NCI-H1694 (cell line): Measurements from ENCODE around the gene HRAS.
"Not testable (repeated sequence)": the region's sequence is repeated elsewhere in the genome, so short reads cannot be mapped to it uniquely, and the experiment has no call there.

ENCODE experiments used
- DNase-seq: peaks from one replicate; lab custom pipeline; 2025; lab: John Stamatoyannopoulos, UW

The HRAS gene

GRCh38 chr11:532986-533585 lies 2.3 kb downstream of the HRAS start:
- no peak for DNase-seq

- DNase-seq, result no peak
Observed at GRCh38 chr11:532527-532985, 2.8 kb downstream of the HRAS start.

DNA sequence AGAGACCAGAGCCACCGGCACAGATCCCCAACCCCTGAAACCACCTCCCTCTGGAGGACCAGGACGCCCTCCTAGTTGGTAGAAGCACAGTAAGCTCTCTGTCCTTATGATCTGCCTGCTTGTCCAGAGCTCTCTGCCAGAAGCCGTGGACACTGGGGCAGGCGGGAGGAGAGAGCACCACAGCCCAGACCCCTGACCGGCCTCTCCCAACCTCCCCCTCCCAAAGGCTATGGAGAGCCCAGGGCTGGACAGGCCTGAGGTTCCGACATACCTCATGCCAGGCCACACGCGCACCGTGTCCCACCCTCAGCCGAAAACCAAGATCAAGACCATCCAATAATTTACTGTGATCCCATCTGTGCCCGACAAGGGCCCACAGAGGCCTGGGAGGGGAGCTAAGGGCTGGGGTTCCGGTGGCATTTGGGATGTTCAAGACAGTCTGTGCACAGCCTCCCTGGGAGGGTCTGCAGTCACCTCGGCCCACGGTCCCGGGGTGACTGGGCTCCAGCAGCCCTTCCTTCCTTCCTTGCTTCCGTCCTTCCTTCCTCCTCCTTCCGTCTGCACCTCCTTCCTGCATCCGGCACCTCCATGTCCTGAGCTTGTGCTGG lies 3.4 kb downstream of the HRAS start:
- no peak for DNase-seq

- DNase-seq, result no peak
Observed at GRCh38 chr11:530960-531831, 4.2 kb downstream of the HRAS start.

DNA sequence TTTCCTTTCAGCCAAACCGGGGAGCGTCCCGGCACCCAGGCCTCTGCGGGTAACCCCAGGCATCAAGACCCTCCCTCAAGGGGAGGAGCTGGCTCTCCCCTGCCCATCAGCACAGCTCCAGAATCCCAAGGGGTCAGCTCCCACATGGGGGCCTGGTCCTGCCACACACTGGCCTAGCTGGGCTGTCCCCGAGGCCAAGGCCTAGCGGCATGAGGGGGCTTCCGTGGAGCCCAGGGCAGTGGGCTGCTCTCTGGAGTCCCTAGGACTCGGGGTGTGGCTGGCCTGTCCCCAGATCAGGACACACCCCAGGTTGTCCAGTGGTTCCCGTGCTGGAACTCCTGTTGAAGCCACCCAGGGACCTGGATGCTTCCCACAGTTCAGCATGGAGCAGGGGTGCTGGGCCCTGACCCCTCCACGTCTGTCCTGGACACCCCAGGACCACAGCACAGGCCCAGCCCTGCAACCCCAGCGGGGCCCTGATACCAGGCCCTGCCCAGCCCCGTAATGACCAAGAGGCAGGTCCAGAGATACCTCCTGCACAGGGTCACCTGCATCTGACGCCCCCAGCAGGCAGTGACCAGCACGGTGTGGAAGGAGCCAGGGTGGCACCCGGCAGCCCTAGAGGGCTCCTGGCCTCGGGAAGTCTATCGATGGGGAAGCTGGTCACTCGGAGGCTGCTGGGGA lies 5.5 kb downstream of the HRAS start:
- DNase-seq, result no peak

DNA sequence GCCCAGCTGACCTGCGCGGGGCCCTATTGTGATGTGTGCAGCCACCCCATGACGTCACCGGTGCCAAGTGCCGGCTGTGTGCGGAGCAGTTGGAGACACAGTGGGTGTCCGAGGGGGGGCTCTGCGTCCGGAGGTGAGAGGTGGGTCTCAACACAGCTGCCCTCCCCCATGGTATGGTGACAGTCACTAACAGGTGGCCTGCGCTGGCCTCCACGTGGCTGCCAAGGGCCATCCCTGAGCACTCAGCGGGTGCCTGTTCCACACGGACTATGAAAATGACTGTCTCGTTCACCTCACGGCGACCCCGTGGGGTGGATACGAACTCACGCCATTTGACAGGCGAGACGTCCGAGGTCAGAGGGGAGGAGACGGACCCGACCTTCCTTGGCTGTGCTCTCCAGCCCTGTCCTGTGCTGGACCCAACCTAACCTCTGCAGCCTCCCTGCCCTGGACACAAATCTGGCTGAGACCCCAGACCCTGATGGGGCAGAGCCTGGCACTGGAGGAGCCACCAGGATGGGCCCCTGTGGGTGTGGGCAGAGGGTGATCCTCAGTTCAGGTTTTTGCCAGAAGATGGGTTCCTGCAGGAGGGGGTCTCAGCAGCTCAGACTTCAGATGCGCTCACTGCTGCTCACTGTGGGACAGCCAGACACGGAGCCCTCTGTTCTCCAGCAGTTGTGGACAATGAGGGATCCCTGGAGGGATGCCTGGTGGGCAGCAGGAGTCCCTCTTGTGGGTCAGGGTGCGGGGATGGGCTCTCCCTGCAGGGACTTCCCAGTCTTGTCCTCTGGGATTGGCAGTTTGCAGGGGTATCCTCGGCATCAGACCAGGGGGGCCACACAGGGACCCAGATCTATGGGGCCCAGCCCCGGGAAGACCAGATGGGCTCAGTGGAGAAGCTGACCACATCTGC lies 6.3 kb downstream of the HRAS start:
- no peak for DNase-seq

- no peak for DNase-seq
Observed at GRCh38 chr11:528166-528814, 7.1 kb downstream of the HRAS start.

GRCh38 chr11:526192-526591 lies 9.2 kb downstream of the HRAS start:
- DNase-seq, result no peak

GRCh38 chr11:521177-521688 lies 14.1 kb downstream of the HRAS start:
- DNase-seq, result no peak

DNA sequence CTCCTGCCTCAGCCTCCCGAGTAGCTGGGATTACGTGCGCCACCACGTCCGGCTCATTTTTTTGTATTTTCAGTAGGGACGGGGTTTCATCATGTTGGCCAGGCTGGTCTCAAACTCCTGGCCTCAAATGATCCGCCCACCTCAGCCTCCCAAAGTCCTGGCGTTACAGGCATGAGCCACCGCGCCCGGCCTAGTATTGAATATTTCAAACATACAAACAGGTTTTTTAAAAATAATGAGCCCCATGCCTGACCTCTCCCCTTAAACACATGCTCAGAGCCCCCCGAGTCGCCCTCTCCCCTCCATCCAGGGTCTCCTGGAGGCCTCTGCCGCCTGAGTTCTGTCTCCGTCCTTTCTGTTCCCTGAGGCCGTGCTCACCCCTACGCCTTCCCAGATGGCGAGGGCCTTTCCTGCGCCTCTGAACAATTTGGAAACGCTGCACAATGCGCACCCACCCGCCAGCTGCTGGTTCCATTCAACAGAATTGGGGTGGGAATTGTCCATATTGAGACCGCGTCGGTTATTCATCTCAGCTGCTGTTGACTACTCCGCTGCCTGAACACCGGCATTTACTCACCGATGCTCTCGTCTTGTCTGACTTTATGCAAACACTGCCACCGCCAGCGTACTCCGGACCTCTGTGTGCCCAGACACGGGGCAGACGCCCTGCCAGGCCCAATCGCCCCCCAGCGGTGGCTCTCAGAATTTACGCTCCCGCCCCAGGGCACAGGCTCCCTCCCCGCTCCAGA lies 14.8 kb downstream of the HRAS start:
- DNase-seq, result no peak

- no peak for DNase-seq
Observed at GRCh38 chr11:518463-519202, 16.7 kb downstream of the HRAS start.

DNA sequence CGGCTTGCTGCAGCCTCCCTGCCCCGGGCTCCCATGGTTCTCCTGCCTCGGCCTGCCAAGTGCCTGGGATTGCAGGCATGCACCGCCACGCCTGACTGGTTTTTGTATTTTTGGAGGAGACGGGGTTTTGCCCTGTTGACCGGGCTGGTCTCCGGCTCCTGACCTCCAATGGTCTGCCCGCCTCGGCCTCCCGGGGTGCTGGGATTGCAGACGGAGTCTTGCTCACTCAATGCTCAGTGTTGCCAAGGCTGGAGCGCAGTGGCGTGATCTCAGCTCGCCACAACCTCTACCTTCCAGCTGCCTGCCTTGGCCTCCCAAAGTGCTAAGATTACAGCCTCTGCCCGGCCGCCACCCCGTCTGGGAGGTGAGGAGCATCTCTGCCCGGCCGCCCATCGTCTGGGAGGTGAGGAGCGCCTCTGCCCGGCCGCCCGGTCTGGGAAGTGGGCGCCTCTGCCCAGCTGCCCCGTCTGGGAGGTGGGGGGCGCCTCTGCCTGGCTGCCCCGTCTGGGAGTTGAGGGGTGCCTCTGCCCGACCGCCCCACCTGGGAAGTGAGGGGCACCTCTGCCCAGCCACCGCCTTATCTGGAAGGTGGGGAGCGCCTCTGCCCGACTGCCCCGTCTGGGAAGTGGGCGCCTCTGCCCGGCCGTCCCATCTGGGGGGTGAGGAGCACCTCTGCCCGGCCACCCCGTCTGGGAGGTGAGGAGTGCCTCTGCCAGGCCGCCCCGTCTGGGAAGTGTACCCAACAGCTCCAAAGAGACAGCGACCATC lies 18.3 kb downstream of the HRAS start:
- not testable (repeated sequence) for DNase-seq

DNA sequence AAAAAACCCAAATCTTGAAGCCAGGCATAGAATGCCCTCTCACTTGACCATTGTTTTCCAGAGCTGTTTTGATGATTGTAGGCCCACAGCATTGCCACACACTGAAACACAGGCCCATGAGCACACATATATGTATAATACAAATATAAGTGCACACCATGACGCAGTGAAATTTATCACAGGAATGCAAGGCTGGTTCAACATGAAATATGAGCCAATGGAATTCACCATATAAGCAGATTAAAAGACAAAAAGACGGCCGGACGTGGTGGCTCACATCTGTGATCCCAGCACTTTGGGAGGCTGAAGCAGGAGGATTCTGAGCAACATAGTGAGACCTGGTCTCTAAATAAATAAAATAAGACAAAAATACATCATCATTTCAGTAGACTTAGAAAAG lies 19.0 kb downstream of the HRAS start:
- DNase-seq, result no peak

DNA sequence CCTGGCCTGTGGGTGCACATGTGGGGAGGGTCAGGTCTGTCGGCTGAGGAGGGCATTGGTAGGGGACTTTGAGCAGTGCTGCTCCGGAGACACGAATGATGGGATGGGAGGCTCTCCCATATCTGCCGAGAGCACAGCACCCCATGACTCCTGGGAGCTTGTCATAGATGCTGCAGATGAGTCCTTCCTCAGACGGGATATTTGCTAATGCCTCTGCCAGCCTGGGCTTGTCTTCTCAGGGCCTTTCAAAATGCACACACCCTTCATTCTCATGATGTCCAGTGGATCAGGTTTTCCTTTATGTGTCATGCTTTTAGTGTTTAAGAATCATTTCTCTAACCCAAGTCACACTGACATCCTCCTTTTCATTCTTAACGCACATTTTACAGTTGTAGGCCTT lies 20.2 kb downstream of the HRAS start:
- DNase-seq, result no peak

- DNase-seq, result no peak
Observed at GRCh38 chr11:514606-515005, 20.8 kb downstream of the HRAS start.

DNA sequence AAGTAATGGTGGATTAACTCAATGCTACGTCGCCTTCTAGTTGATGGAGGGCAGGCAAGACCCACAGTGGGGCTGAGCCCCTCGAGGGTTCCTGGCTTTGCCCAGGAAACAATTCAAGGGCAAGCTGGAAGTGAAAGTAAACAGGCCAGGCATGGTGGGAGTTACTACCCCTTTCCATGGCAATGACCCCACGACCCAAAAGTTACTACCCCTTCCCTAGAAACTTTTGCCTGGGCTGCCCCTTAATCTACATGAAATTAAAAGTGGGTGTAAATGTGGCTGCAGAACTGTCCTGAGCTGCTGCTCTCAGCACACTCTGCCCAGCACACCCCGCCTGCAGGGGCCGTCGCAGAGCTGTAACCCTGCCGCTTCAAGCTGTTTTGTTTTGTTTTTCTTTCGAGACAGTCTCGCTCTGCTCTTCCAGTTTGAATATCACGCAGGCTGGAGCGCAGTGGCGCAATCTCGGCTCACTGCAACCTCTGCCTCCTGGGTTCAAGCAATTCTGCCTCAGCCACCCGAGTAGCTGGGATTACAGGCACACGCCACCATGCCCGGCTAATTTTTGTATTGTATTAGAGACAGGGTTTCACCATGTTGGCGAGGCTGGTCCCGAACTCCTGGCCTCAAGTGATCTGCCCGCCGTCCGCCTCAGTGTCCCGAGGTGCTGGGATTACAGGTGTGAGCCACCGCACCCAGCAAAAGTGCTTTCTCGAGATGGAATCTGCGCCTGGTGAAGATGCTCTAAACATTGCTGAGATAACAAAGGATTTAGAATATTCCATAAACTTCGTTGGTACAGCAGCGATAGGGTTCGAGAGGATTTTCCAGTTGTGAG lies 22.4 kb downstream of the HRAS start:
- no peak for DNase-seq

- no peak for DNase-seq
Observed at GRCh38 chr11:508956-509355, 26.4 kb downstream of the HRAS start.
